ENCODE measurements around the gene MC2R. TPM values are rescaled to one million over a fixed set of nuclear protein-coding genes. Genes with fewer than 3 reads are reported as not detected.

The MC2R gene
- total RNA-seq, result not detected in 2 replicates

DNA sequence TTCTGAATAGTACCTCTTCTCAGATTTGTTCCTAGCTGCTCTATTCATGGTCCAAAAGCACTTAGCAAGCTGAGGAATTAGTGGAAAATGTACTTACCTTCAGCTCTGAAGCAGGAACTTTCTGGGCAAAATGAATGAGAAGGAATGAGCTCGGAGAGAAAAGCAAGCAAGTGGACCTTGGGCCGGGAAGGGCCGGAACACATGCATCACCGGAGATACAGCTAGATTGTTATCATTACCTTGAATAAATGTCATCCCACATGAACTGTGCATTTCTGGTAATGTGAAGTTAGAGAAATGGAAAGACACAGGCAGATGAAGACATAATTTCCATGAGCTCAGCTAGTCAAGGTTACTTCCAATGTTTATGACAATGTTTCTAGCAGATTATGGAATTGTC is at the start of gene MC2R:
Gene MC2R (minus strand): TSS at position 146 of the 400 bp plus-strand sequence. CDS start 30,018 bp downstream, outside the sequence.

Other genes with a start within 250 kb of the MC2R start
- 21.2 and 22.3 TPM in 2 replicates for gene FAM210A, start 189.0 kb downstream of the MC2R start, total RNA-seq
- 21.7 TPM in 2 replicates for gene RNMT, start 188.9 kb downstream of the MC2R start, total RNA-seq
- not detected in 2 replicates for gene MC5R, start 91.4 kb downstream of the MC2R start, total RNA-seq
- 1.7 and 3.0 TPM in 2 replicates for gene ZNF519, start 216.9 kb upstream of the MC2R start, total RNA-seq

Measured in dermis lymphatic vessel endothelial cell (primary cell).